Measurements from ENCODE around the gene C19orf47.

C19orf47 gene

GRCh38 chr19:40286235-40286970, 61.8 kb downstream of the C19orf47 start:
- no peak for TF ChIP-seq CTCF (conservative IDR thresholded peaks at IDR 0.05; ENCODE audit: low read length)
- no peak for DNase-seq (ENCODE audit: low read depth)
- peak overlapping the region; percentile 58 for H3K4me3 ChIP-seq (ENCODE audit: low read length)

GRCh38 chr19:40285353-40286234, 62.6 kb downstream of the C19orf47 start:
- peak; percentile 99 for DNase-seq (ENCODE audit: low read depth)
- H3K4me3 ChIP-seq (ENCODE audit: low read length) = peak overlapping the region; percentile 85
- no peak for TF ChIP-seq CTCF (conservative IDR thresholded peaks at IDR 0.05; ENCODE audit: low read length)

GRCh38 chr19:40284501-40285352, 63.5 kb downstream of the C19orf47 start, which contains the start of gene AKT2:
Gene AKT2 (minus strand): TSS chr19:40285345. CDS start chr19:40265267, 20,078 bp downstream.
- peak within 1 kb of the TSS; percentile 85 for H3K4me3 ChIP-seq (ENCODE audit: low read length)
- TF ChIP-seq CTCF (conservative IDR thresholded peaks at IDR 0.05; ENCODE audit: low read length) = no peak
- peak; percentile 38 for DNase-seq (ENCODE audit: low read depth)

GRCh38 chr19:40284251-40284500, 64.0 kb downstream of the C19orf47 start:
- TF ChIP-seq CTCF (conservative IDR thresholded peaks at IDR 0.05; ENCODE audit: low read length) = no peak; the same call in 1 of the 2 replicates
- H3K4me3 ChIP-seq (ENCODE audit: low read length) = peak overlapping the region; percentile 85
- no peak for DNase-seq (ENCODE audit: low read depth)

GRCh38 chr19:40283414-40284250, 64.6 kb downstream of the C19orf47 start:
- 0 out of 2 replicates have a peak, but pooled peaks have one; percentile 5 for TF ChIP-seq CTCF (conservative IDR thresholded peaks at IDR 0.05; ENCODE audit: low read length)
- DNase-seq (ENCODE audit: low read depth) = no peak
- peak overlapping the region; percentile 85 for H3K4me3 ChIP-seq (ENCODE audit: low read length)

GRCh38 chr19:40282920-40283319, 65.3 kb downstream of the C19orf47 start:
- DNase-seq (ENCODE audit: low read depth) = peak; percentile 71
- TF ChIP-seq CTCF (conservative IDR thresholded peaks at IDR 0.05; ENCODE audit: low read length) = no peak
- peak overlapping the region; percentile 85 for H3K4me3 ChIP-seq (ENCODE audit: low read length)
